Stimulated activated CD4-positive, alpha-beta T cell treated with anti-CD3 and anti-CD28 coated beads, Interleukin-4, amount 100 ng/mL, for 24 hours (primary cell): Measurements from ENCODE around the gene TXK.
A peak's percentile ranks its signal among the peaks of the same experiment; 100 is the strongest.

Source experiments
- DNase-seq: peaks from one replicate; pipeline ENCODE4 v3.0.0-alpha.2; 2020

The TXK gene

DNA sequence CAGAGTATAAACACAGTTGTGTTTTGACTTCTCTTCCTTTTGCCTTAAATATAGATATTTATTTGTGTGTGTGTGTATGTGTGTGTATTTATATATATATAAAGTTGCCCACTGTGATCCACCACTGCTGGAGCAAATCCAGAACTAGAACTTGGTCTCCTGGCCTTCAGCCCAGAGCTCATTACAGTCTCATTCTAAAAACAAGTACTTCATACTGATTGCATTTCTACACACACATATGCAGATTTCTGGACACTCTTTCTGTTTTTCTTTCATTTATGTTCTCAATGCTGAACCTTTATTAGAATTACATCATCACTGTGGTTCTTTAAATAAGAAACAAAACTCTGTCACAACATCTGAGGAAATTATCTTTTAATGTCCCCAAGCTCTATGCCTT is 381 bp downstream of the TXK start:
- DNase-seq: no peak

DNA sequence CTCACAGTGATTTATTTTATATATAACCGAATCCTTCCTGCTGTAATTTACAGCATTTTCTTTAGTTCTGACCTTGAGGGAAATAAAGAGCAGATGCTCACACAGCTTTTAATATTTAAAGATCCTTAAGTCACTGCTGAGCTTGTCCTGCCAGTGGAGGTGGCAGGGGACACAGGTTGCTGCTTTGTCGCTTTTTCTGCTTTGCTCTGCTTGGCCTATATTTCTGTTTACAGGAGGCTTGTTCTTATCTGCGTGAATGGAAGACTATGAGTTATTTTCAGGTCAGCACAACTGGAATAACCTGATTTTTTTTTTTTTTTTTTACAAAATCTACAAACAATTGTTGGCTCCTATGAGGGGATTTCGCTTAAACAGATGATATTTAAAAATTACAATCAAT is 2.3 kb downstream of the TXK start:
- no peak for DNase-seq

DNA sequence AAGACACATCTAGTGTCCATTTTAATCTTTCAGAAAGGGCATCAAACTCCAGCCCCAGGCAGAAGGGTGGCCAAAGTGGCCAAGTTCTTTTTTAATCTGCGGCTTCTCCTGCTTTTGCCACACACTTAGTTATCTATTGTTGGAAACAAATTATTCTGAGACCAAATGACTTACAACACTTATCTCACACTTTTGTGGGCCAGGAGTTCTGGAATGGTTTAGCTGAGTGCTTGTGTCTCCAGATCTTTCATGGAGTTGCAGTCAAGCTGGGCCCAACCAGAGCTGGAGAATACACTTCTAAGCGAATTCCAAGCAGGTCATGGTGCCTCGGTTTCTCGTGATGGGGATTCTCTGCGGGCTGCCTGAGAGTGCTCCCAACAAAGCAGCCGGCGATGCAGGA is 4.0 kb downstream of the TXK start:
- no peak for DNase-seq

DNA sequence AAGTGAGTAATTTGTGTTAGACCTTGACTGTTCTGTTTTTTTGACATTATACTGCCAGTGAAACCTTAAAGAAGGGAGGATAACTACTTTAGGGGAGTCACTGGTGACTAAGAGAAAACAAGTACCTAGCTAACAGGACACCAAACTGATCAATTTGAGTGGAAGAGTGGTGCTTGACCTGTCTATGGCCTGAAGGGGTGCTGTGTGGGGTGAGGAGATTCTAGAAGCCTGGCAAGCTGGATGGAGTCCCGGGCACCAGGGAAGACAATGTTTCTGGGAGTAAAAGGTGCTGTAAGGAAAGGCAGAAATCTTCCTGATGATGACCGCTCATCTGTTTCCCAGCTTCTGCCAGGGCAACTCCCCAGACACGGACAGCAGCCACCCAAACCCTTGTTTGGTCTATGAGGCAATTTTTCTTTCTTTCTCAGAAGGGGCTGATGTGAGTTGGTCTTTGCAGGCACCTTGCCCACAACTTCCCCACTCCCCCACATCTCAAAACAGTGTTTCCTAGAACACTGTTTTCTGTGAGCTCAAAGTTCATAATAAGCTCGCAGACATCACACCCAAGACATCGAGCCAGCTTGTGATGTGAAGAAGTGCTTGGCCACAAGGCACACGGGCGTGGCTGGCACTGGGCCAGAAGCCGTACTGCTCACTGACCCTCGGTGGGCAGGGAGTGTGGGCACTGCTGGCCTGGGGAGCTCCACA is 4.6 kb downstream of the TXK start:
- peak; percentile 47 for DNase-seq

DNA sequence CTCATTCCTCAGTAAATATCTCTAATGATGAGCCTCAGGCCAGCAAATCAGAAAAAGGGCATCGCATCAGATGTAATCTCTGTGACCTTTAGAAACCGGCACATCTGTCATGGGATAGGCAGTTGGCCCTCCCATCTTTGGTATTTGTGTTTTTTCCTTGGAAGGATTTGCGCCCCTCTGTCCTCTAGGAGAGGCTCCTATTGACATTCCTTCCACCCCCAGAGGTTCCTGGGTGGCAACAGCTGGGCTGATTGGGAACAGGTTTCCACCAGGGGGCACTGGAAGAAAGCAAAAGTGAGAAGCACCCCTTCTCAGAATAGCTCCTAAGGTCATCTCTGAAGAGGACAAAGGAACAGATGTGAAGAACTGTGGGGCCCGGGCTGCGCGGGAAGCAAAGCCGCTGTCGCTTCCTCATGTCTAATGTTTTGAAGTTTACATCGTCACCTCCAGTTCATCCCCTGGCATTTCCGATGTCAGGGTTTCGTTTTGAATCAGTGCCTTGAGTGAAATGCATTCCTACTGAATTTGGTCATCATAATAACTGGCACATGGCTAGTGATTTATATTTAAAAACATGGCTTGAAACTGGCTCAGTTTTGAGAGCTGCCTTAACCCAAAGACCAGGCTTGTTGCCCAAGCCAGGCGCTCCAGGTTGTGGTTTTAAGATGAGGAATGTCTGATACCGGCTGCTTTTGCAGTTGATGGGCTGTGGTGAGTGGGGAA is 6.2 kb downstream of the TXK start:
- peak; percentile 79 for DNase-seq

DNA sequence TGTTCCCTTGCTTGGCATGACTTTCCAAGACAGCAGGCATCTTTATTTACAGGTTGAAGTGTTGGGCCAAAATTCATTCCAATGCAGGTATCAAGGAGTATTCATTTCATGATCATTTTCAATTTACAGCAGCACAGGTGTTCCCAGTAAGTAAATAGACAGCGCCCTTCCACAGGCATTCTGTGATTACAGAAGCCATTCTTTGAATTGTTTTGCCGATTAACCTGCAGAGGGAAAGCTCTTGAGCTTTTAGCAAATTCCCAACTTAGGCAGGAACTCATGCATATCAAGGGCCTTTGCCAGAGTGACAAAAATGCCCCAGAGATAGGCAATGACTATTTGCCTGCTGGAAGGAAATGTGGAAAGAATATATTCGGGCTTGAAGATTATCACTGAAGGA is 6.8 kb downstream of the TXK start:
- no peak for DNase-seq

DNA sequence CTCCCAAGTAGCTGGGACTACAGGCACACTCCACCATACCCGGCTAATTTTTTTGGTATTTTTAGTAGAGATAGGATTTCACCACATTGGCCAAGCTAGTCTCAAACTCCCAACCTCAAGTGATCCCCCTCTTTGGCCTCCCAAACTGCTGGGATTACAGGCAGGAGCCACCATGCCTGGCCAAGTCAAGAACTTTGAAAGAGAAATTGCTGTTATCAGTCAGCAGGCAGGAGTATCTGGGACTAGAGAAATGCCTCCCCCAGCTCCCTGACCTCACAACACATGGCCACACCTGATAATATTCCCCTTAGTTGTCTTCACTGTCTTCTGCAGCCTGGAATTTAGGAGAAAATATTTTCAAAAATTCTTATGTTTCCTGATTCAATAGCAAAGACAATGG is 7.4 kb downstream of the TXK start:
- DNase-seq: no peak

DNA sequence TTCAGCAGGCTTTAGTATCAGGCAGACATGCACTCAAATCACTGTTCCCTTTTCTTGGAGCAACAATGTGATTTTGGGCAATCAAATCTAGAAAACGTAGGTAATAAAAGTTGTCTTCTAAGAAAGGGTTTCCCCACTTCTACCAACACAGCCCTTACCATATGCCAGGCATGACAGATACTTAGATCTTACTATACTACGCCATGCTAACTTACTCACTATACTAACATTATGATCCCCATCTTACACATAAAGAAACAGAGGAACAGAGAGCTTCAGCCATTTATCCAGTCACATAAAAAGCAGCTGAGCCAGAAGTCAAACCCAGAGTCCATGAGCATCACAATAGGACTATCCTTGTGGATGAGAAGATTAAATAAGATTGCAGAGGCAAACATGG is 9.2 kb downstream of the TXK start:
- DNase-seq: no peak

DNA sequence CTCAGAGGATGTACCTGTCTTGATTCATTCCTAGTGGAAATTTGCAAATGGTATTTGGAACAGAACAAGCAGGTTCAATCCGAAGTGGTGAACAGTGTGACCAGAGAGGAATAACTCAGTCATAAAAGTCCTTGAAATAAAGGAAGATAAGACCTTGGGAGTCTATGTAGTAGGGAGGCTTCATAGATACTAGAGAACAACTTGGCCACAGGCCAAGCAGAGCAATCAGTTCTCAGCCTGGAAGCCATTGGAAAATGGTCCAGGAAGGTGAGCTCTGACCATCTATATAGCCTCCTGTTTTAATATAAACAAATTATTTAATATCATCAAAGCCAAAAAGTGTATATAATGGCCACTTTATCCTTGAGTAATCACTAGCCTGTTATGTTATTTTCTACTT is 11.3 kb downstream of the TXK start:
- no peak for DNase-seq

DNA sequence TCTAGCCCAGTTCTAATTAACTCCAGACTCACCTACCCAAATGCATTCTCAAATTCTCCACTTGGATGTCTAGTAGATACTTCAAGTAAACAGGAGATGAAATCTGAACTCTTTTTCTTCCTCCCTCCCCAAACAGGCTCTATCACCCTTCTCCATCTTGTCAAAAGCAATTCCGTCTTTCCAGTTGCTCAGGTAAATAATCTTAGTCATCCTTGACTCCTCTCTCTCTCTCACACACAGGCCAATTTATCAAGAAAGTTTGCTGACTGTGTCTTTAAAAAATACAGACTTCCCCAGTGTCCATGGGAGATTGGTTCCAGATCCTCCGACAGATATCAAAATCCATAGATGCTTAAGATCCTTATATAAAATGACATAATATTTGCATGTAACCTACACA is 12.9 kb downstream of the TXK start:
- DNase-seq: no peak

DNA sequence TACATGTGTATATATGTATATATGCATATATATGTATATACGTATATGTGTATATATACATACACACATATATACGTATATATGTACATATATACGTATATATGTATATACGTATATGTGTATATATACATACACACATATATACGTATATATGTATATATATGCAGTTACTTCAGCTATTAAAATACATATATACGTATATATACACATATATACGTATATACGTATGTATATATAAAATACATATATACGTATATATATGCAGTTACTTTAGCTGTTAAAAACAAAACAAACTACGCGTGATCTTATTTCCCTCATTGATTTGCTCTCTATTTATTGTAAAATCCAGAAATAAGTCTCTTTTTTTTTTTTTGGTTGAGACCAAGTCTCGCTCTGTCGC is 13.9 kb downstream of the TXK start:
- DNase-seq: no peak

DNA sequence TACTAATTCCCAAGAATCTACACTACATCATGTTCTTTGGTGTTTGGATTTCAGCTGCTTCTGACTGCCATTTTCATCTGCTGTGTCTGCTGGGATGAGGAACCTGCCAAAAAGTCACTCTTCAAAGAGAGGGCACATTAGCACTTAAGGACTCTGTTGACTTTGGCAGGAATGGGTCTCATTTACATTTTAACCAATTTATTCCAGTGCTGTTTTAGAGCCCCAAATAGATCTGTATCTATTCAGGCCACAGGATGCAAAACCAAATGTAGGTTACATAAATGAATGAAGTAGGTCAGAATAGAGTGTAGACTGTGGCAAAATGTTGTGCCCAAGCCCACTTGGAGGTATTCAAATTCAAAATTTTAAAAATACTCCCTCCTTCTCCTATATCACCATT is 14.4 kb downstream of the TXK start:
- DNase-seq: no peak

DNA sequence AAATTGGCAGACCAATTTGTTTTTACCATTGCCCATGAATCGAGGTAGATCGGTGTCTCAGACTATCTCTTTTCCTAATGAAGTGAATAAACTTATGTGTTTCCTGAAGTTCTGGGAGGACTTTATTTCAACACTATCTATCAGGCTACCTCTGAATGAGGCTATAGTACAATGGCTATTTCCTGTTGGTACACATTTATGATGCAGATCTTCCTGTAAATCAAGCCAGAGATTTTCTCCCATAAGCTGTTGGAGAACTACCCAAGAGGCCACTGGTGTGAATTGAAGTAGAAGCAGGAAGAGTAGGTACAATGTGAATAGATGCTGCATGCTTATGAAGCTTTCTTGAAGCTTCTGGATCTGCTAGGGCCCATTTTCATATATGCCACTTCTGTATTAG is 16.0 kb downstream of the TXK start:
- no peak for DNase-seq

DNA sequence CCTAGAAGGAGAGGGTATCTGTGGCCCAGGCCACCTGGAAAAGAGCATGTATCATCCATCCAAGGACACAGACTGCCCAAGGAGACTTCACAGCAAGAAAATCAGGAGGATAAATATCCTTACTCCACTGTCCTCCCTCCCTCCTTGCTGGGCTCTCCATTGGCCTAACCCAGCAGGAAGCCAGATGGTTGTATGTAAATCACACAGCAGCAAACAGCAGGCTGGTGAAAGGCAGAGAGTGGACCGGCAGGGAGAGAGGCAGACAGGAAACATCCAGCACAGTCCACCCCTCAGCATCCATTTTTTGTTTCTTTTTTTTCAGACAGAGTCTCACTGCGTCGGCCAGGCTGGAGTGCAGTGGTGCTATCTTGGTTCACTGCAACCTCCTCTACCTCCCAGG is 17.5 kb downstream of the TXK start:
- no peak for DNase-seq

DNA sequence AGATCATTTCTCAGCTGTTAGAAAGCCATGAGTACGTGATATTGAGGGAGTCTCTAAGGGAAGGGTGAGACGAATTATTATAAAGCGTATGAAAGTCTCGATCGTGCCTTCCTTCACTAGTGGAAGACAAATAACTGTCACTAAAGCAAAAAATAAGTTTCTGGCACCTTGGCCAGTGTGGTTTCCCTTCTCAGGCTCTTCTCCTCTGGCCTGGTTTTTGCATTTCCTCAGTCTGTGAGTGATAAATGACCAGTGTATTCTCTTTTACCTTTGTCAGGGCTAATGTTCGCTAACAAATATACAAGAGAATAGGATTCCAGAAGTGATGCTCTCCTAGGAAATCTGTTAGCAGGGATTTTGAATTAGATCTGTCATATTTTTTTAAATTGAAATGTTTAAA is 19.6 kb downstream of the TXK start:
- no peak for DNase-seq

DNA sequence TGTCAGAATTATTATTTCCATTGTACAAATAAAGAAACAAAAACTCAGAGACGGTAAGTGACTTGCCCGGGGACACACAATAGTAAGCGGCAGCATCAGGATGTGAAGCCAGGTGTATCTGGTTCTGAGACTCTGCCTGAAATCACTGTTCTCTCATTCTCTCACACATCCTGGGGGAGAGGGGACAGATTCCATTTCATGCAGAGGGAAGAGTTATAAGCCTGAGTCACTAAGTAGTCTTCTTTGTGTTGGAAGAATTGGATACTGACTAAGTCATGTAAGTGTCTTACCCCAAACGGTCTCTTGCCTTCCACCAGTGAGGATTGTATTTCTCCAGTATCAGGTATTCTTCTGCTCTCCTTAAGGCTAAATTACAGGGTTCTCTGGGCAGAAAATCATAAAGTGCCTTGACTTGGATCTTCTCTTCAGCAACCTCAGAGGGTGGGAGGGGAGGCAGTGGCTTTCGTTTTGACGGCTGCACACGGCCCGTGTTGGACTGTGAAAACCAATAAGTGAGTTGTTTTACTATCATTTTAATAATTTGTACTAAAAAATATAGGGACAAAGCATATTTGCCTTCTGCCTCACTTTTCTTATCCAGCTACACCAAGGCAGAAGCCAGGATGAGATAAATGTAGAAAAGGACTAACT is 21.9 kb downstream of the TXK start:
- no peak for DNase-seq

DNA sequence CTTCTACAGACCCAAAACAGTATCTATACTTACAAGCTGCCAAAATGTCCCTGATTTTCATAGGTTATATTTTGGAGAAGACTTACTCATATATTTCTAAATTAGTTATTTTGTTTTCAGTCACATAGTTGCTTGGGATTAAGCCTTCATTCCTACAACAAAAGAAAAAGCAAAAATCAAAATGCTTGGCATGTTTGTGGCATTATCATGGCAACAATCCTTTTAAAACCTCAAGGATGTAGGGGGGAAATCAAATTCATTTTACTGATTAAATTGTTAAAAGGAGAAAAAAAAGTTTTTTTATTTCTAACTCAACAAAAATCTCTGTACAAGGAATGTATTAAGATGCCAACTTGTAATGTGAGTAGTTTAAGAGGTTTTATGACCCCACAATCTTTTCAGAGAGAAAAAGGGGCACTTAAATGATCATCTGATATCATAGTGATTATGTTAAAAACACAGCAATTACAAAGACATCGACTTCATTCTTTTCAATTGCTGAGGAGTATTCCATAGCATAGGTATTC is 23.5 kb downstream of the TXK start:
- no peak for DNase-seq

DNA sequence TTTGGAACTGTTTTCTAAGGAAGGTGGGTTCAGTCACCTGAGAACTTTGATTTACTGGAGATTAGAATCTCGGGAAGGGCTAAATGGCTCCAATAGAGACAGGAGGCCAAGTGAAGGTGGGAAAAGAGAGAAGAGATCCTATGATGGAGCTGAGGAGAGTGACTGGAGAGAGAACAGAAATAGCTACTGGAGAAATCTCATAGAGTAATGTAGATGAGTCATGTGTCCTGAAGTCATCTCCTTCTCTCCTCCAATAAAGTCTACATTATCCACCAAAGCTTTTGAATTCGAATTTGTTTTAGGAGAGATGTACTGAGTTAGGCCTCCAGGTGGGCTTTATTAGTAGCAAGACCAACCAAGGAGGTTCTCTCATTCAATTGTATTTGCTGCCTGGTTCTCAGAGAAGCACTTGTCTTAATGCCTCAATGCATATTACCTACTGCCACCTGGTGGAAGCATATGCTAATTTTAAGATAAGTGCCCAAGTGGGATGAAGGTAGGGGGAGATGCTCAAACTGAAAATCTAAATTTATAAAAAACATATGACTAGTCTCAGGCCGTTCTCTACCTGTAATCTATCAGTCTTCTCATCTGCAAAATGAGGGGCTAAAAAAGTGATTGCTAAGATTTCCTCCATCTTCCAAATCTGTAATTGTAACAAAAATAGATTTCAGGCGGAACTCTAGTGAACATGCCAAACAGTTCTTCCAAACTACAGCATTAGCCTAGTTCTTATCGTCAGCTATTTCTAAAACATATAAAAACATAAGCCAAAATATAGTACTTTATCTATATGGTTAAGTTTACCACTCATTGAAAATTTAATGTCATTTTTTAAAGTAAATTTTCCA is 24.4 kb downstream of the TXK start:
- peak; percentile 39 for DNase-seq

DNA sequence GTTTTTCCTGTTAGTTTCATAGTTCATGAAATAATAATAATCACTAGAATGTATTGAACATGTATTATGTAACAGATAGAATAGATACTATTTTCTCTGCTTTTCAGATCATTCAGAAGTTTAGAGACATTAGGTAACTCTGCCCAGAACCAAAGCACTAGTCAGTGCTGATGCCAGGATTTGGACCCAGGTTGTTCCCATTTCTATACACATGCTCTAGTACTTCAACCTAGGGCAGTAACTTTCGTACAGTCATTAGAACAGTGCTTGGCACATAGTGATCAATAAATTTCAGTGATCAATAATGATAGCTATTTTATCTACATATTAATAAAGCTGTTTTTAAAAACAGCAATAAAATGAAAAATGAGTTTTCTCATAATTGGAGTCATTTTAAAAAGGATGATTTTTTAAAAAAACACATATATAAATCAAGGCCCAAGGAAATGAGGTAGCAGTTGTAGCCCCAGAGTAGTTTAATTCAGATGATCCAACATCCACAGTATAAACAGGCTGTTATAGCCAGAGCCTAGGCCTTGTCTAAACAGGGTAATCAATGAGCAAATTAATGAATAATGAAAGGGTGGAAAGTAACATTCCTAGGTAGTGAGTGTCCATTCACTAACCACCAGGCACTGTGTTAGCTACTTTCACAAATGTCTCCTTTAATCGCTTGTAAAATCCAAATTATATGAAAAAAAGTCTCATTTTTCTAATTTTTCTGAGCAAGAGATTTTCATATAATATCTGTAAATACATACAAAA is 25.6 kb downstream of the TXK start:
- no peak for DNase-seq

DNA sequence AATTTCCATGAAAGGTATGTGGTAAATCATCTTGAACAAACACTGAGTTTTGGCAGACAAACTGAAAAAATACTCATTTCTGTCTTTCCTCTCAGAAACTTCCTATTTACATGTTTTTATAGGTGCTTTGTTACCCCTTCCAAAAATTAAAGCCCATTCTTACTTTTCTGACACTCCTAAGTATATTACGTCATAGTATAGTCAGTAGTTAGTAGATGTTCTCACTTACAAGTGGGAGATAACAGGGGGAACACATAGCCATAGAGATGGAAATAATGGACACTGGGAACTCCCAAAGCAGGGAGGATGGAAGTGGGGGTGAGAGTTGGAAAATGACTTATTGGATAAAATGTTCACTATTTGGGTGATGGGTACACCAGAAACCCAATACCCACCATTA is 28.8 kb downstream of the TXK start:
- DNase-seq: no peak

DNA sequence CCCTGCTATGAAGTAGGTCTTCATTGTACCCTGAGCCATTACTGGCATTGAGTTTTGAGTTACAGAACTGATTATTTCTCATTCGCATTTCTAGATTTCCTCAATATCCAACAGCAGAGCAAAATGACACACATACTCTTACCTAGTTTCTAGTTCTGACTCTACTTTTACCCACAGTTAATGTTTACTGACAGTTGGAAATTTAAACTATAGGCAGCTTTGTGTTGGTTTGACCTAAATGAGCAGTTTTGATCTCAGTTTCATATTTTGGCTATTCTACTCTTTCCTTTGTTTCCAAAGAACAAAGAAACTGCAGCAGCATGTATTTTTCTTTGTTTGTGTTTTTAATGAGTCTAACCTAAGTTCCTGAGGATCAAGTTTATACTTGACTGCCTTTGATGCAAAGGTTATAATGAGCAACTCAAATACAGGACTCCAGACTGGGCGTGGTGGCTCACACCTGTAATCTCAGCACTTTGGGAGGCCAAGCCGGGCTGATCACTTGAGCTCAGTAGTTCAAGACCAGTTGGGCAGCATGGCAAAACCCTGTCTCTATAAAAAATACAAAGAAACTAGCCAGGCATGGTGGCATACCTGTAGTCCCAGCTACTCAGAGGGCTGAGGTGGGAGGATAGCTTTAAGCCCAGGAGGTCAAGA is 30.4 kb downstream of the TXK start:
- no peak for DNase-seq

DNA sequence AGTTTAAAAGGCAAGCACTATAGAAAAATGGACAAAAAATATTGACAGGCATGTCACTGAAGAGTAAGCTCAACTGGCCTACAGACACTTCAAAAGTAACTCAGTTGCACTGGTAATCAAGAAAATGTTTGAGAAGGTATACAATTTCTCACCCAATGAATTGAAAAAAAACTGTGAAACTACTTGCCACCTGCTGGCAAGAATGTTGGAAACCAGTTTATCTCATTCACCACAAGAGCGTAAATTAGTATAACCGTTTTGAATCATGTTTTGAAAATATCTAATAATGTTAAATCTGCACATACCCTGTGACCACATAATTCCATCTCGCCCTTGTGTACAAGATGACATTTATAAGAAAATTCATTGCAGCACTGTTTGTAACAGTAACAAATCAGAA is 31.7 kb downstream of the TXK start:
- no peak for DNase-seq
